Upper lobe of left lung (tissue), 4 donors: ENCODE results near the gene CAV1.

ENCODE experiments used
- EP300 ChIP-seq, 4 donors: sonication (generic); formaldehyde crosslinking; IDR thresholded peaks; one replicate each; pipeline ENCODE4 v1.5.1; 2017; ENCODE audit warnings: antibody characterized with exemption in 4 of 4, control low read depth in 2 of 4
- POLR2A ChIP-seq, 4 donors: fragments of 450-650 bp; IDR thresholded peaks; one replicate each; pipeline ENCODE4 v1.5.1; 2016 to 2017; ENCODE audit warnings: antibody characterized with exemption in 4 of 4, mild to moderate bottlenecking in 2 of 4
- POLR2AphosphoS5 ChIP-seq, 2 donors: sonication (generic); formaldehyde crosslinking; IDR thresholded peaks; one replicate each; pipeline ENCODE4 v1.5.1; 2017; ENCODE audit warnings: antibody characterized with exemption in 2 of 2
- TF ChIP-seq, protein P1 (sequence below), 6 experiments: fragments of 450-650 bp in 4 of 6; fragments of 200-600 bp in 2 of 6; sonication (generic) in 2 of 6; IDR thresholded peaks; one replicate each; pipeline ENCODE4 v1.5.1; 2016 to 2019; ENCODE audit warnings: antibody characterized with exemption in 6 of 6

DNA sequence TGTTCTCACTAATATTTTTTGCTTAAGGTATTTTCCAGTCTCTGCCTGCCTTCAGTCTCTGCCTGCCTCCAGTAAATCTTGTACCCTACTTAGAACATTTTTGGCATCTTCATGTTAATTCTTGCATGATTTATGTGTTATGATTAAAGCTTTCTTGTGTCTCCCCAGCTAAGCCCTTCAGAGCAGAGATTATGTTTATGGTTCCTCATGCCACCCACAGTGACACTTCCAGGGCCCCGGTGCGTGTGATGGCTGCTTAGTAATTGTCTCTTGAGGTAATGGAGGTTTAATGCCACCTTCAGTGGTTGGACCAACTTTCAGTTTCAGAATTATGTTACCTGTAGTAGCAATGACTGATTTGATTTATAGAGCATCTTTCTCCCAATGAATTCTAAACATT, 76.6 kb downstream of the CAV1 start:
- TF ChIP-seq, protein P1, sequence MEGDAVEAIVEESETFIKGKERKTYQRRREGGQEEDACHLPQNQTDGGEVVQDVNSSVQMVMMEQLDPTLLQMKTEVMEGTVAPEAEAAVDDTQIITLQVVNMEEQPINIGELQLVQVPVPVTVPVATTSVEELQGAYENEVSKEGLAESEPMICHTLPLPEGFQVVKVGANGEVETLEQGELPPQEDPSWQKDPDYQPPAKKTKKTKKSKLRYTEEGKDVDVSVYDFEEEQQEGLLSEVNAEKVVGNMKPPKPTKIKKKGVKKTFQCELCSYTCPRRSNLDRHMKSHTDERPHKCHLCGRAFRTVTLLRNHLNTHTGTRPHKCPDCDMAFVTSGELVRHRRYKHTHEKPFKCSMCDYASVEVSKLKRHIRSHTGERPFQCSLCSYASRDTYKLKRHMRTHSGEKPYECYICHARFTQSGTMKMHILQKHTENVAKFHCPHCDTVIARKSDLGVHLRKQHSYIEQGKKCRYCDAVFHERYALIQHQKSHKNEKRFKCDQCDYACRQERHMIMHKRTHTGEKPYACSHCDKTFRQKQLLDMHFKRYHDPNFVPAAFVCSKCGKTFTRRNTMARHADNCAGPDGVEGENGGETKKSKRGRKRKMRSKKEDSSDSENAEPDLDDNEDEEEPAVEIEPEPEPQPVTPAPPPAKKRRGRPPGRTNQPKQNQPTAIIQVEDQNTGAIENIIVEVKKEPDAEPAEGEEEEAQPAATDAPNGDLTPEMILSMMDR (IDR thresholded peaks at IDR 0.05) = no peak
- TF ChIP-seq EP300 (IDR thresholded peaks at IDR 0.05) = no peak
- no peak for TF ChIP-seq POLR2A (IDR thresholded peaks at IDR 0.05)
- TF ChIP-seq POLR2AphosphoS5 (IDR thresholded peaks at IDR 0.05) = no peak
